Stomach (tissue), 4 donors: ENCODE data around the gene SPAG9.

Source experiments
- POLR2A ChIP-seq, 4 donors: fragments of 450-650 bp; IDR thresholded peaks; one replicate each; pipeline ENCODE4 v1.6.1; 2016; ENCODE audit warnings: antibody characterized with exemption in 4 of 4, control low read depth in 2 of 4, mild to moderate bottlenecking in 1 of 4, moderate library complexity in 1 of 4
- TF ChIP-seq, protein P1 (sequence below), 7 experiments: fragments of 450-650 bp in 4 of 7; fragments of 200-600 bp in 3 of 7; sonication (generic) in 3 of 7; IDR thresholded peaks; one replicate each; pipeline ENCODE4 v1.5.1; 2016 to 2019; ENCODE audit warnings: antibody characterized with exemption in 7 of 7, control low read depth in 2 of 7, mild to moderate bottlenecking in 1 of 7

DNA sequence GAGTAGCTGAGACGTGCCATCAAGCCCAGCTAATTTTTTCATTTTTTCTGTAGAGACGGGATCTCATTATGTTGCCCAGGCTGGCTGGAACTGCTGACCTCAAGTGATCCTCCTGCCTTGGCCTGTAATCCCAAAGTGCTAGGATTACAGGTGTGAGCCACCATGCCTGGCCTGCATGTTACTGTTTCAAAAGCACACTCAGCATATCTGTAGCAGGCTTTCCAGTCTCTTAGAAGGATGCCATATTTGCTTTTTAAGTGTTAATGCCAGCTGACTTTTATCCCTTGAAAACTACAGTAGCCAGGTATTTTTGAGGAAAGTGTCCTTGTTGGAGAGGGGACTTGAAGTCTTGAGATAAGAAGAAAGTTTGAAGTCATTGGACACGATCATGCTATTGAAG, 15.3 kb upstream of the SPAG9 start:
- TF ChIP-seq POLR2A (IDR thresholded peaks at IDR 0.05) = no peak
- TF ChIP-seq, protein P1, sequence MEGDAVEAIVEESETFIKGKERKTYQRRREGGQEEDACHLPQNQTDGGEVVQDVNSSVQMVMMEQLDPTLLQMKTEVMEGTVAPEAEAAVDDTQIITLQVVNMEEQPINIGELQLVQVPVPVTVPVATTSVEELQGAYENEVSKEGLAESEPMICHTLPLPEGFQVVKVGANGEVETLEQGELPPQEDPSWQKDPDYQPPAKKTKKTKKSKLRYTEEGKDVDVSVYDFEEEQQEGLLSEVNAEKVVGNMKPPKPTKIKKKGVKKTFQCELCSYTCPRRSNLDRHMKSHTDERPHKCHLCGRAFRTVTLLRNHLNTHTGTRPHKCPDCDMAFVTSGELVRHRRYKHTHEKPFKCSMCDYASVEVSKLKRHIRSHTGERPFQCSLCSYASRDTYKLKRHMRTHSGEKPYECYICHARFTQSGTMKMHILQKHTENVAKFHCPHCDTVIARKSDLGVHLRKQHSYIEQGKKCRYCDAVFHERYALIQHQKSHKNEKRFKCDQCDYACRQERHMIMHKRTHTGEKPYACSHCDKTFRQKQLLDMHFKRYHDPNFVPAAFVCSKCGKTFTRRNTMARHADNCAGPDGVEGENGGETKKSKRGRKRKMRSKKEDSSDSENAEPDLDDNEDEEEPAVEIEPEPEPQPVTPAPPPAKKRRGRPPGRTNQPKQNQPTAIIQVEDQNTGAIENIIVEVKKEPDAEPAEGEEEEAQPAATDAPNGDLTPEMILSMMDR (IDR thresholded peaks at IDR 0.05) = no peak
